Hepatocyte (in vitro differentiated cells): ENCODE results near the gene BORCS6. TPM values are rescaled to one million over a fixed set of nuclear protein-coding genes. Genes with fewer than 3 reads are reported as not detected.
A peak's percentile ranks its signal among the peaks of the same experiment; 100 is the strongest.

Experiments used
- DNase-seq: peaks from one replicate; pipeline ENCODE4 v3.0.0-alpha.2; 2016; ENCODE audit warnings: low spot score
- H2AFZ ChIP-seq: fragments of 200-600 bp; sonication (generic); 2 replicates; pipeline ENCODE4 v1.6.0; 2016; ENCODE audit warnings: antibody characterized with exemption, mild to moderate bottlenecking
- H3K27ac ChIP-seq: fragments of 200-600 bp; sonication (generic); 2 replicates; pipeline ENCODE4 v1.5.1; 2016; ENCODE audit warnings: mild to moderate bottlenecking
- H3K27me3 ChIP-seq: fragments of 200-600 bp; sonication (generic); 2 replicates; pipeline ENCODE4 v1.6.1; 2016
- H3K36me3 ChIP-seq: fragments of 200-600 bp; sonication (generic); replicated peaks from 2 replicates; pipeline ENCODE4 v1.5.1; 2016; ENCODE audit warnings: low read depth; ENCODE audit not compliant: insufficient read depth
- H3K4me1 ChIP-seq: fragments of 200-600 bp; sonication (generic); 2 replicates; pipeline ENCODE4 v1.5.1; 2016; ENCODE audit warnings: mild to moderate bottlenecking, moderate library complexity; ENCODE audit not compliant: insufficient read depth
- H3K4me2 ChIP-seq: fragments of 200-600 bp; sonication (generic); 2 replicates; pipeline ENCODE4 v1.6.0; 2016
- H3K4me3 ChIP-seq: fragments of 200-600 bp; sonication (generic); 2 replicates; pipeline ENCODE4 v1.5.1; 2016; ENCODE audit warnings: mild to moderate bottlenecking
- H3K79me2 ChIP-seq: fragments of 200-600 bp; sonication (generic); 2 replicates; pipeline ENCODE4 v1.6.0; 2017; ENCODE audit warnings: mild to moderate bottlenecking
- H3K9me2 ChIP-seq: fragments of 200-600 bp; sonication (generic); replicated peaks from 2 replicates; pipeline ENCODE4 v1.6.0; 2017; ENCODE audit warnings: mild to moderate bottlenecking; ENCODE audit not compliant: insufficient read depth
- H3K9me3 ChIP-seq: fragments of 200-600 bp; sonication (generic); 2 replicates; pipeline ENCODE4 v1.5.1; 2016; ENCODE audit warnings: low read depth, mild to moderate bottlenecking
- H4K20me1 ChIP-seq: fragments of 200-600 bp; sonication (generic); 2 replicates; pipeline ENCODE4 v1.6.0; 2016; ENCODE audit warnings: mild to moderate bottlenecking; ENCODE audit not compliant: insufficient read depth, poor library complexity, severe bottlenecking
- EZH2 ChIP-seq: fragments of 200-600 bp; sonication (generic); IDR thresholded peaks from 2 replicates; pipeline ENCODE4 v1.6.1; 2016; ENCODE audit warnings: antibody characterized with exemption, mild to moderate bottlenecking, borderline replicate concordance
- EZH2phosphoT487 ChIP-seq: fragments of 200-600 bp; sonication (generic); IDR thresholded peaks from one replicate; pipeline ENCODE4 v1.6.1; 2018; ENCODE audit warnings: antibody characterized with exemption, mild to moderate bottlenecking, low read depth, moderate library complexity; ENCODE audit not compliant: unreplicated experiment, severe bottlenecking
- WGBS: methylation state at CpG from one replicate; pipeline ENCODE4 v1.1.6; 2016; ENCODE audit warnings: low lambda C conversion rate; ENCODE audit errors: missing lambda C conversion rate; 5-methylcytosine and 5-hydroxymethylcytosine counted together
- polyA plus RNA-seq: library from polyadenylated mRNA; unstranded; fragments of >200 nt; fragmentation: Nextera tagmentation; extraction: Ambion mirVana; gene quantifications from 2 replicates; pipeline ENCODE4 v1.2.1, GENCODE V29; 2016
- total RNA-seq: library from RNA; depleted of rRNA; stranded (reverse); fragments of >200 nt; gene quantifications from 2 replicates; pipeline ENCODE4 v1.2.3, GENCODE V29; 2014
- TF ChIP-seq, protein P1 (sequence below): fragments of 200-600 bp; sonication (generic); IDR thresholded peaks from 2 replicates; pipeline ENCODE4 v1.5.1; 2016; ENCODE audit warnings: antibody characterized with exemption, mild to moderate bottlenecking; ENCODE audit not compliant: poor library complexity

The BORCS6 gene
- total and polyA plus RNA-seq, 2 experiments from 2014 or later, result 9.4 to 10.2 TPM

GRCh38 chr17:8153031-8153451, 36.9 kb downstream of the BORCS6 start:
- Histone ChIP-seq H3K27me3 (no peaks in the 10 kb centered on the region), H3K36me3 (no peaks in the 10 kb centered on the region), H3K27ac (peak overlapping the region; percentile 99), H4K20me1 (peaks cover 36% of the 10 kb centered on the region), H2AFZ (no peak overlapping the region), H3K9me2 (no peaks in the 10 kb centered on the region), H3K4me1 (peaks cover 33% of the 10 kb centered on the region), H3K4me2 (peak overlapping the region; percentile 87), H3K9me3 (no peaks in the 10 kb centered on the region), H3K4me3 (no peak overlapping the region), H3K79me2 (peaks cover 53% of the 10 kb centered on the region)
- DNase-seq, result no peak
- no peak for TF ChIP-seq EZH2
- TF ChIP-seq, protein P1, sequence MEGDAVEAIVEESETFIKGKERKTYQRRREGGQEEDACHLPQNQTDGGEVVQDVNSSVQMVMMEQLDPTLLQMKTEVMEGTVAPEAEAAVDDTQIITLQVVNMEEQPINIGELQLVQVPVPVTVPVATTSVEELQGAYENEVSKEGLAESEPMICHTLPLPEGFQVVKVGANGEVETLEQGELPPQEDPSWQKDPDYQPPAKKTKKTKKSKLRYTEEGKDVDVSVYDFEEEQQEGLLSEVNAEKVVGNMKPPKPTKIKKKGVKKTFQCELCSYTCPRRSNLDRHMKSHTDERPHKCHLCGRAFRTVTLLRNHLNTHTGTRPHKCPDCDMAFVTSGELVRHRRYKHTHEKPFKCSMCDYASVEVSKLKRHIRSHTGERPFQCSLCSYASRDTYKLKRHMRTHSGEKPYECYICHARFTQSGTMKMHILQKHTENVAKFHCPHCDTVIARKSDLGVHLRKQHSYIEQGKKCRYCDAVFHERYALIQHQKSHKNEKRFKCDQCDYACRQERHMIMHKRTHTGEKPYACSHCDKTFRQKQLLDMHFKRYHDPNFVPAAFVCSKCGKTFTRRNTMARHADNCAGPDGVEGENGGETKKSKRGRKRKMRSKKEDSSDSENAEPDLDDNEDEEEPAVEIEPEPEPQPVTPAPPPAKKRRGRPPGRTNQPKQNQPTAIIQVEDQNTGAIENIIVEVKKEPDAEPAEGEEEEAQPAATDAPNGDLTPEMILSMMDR, result no peak
- TF ChIP-seq EZH2phosphoT487, result no peak
- 86% methylated on average over 7 of the region's 7 CpGs for WGBS

- no peaks in the 10 kb centered on the region for H3K36me3 ChIP-seq
- H3K9me3 ChIP-seq, result no peaks in the 10 kb centered on the region
- 9% methylated on average over 22 of the region's 42 CpGs for WGBS
- no peak within 1 kb of the TSS for H2AFZ ChIP-seq
- H3K79me2 ChIP-seq, result peaks cover 53% of the 10 kb centered on the region
- H3K4me3 ChIP-seq, result peak within 1 kb of the TSS; percentile 62
- TF ChIP-seq, protein P1, result no peak
- TF ChIP-seq EZH2 (no peak), EZH2phosphoT487 (no peak)
- peak; percentile 97 for DNase-seq
- peak within 1 kb of the TSS; percentile 87 for H3K4me2 ChIP-seq
- no peaks in the 10 kb centered on the region for H3K27me3 ChIP-seq
- peaks cover 33% of the 10 kb centered on the region for H3K4me1 ChIP-seq
- H3K9me2 ChIP-seq, result no peaks in the 10 kb centered on the region
- H4K20me1 ChIP-seq, result peaks cover 43% of the 10 kb centered on the region
- peak within 1 kb of the TSS; percentile 99 for H3K27ac ChIP-seq
These were observed 37.7 kb downstream of the BORCS6 start, which contains the start of gene PER1 for GRCh38 chr17:8152112-8152775. Gene PER1, minus strand, starts transcription at chr17:8152404. Its CDS starts 1,698 bp downstream, at chr17:8150706.

DNA sequence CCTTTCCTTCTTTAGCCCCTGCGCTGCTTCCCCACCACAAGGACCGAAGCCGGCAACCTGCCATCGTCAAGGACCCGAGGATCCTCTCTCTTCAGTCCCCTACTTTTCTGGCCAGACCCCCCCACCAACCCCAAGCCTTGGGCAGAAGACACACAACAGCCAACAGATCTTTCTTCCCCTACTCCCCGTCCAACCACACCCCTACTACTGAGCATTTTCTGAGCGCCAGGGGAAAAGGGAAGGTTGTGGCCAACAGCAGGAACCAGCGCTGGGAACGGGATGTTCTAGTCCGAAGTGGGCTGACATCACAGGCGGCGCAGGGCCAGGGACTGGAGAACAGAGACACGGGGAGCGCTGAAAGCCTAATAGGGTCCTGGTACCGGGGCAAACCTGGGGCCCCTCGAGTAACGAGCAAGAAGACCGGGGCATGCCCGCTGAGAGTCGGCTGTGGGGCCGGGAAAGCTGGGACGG, 38.3 kb downstream of the BORCS6 start:
- Histone ChIP-seq H3K9me3 (no peaks in the 10 kb centered on the region), H3K4me1 (peaks cover 30% of the 10 kb centered on the region)
- WGBS, result 1% methylated on average over 22 of the region's 22 CpGs

More for the DNA sequence above, 38.3 kb downstream of the BORCS6 start:
- Histone ChIP-seq H3K4me3 (peak overlapping the region; percentile 62), H3K9me2 (no peaks in the 10 kb centered on the region), H3K79me2 (peaks cover 53% of the 10 kb centered on the region), H3K27me3 (no peaks in the 10 kb centered on the region), H4K20me1 (peaks cover 49% of the 10 kb centered on the region), H3K36me3 (no peaks in the 10 kb centered on the region), H3K4me2 (peak overlapping the region; percentile 87), H3K27ac (peak overlapping the region; percentile 99), H2AFZ (no peak overlapping the region)
- peak; percentile 78 for DNase-seq
- TF ChIP-seq EZH2phosphoT487 (no peak), EZH2 (no peak)
- TF ChIP-seq, protein P1, result no peak
